Measurements from ENCODE around the gene SFPQ.

- TF ChIP-seq CTCF (conservative IDR thresholded peaks at IDR 0.05; ENCODE audit: low read depth, low read length), result no peak
- TF ChIP-seq EZH2 (IDR thresholded peaks at IDR 0.05; ENCODE audit: borderline replicate concordance, low read depth, low read length, poor library complexity, severe bottlenecking), result no peak
Measured at GRCh38 chr1:35231287-35231686, 38.3 kb upstream of the SFPQ start.

Data from A673 (cell line).